ENCODE results near the gene EIF4G2. TPM values are rescaled to one million over a fixed set of nuclear protein-coding genes. Genes with fewer than 3 reads are reported as not detected.
A peak's percentile ranks its signal among the peaks of the same experiment; 100 is the strongest.

EIF4G2 gene
- total RNA-seq, 2 donors from 2014 or later: 1,073 to 1,080 TPM

GRCh38 chr11:10751581-10751940, 57.2 kb downstream of the EIF4G2 start:
- TF ChIP-seq, protein P1, sequence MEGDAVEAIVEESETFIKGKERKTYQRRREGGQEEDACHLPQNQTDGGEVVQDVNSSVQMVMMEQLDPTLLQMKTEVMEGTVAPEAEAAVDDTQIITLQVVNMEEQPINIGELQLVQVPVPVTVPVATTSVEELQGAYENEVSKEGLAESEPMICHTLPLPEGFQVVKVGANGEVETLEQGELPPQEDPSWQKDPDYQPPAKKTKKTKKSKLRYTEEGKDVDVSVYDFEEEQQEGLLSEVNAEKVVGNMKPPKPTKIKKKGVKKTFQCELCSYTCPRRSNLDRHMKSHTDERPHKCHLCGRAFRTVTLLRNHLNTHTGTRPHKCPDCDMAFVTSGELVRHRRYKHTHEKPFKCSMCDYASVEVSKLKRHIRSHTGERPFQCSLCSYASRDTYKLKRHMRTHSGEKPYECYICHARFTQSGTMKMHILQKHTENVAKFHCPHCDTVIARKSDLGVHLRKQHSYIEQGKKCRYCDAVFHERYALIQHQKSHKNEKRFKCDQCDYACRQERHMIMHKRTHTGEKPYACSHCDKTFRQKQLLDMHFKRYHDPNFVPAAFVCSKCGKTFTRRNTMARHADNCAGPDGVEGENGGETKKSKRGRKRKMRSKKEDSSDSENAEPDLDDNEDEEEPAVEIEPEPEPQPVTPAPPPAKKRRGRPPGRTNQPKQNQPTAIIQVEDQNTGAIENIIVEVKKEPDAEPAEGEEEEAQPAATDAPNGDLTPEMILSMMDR (IDR thresholded peaks at IDR 0.05): no peak
- Histone ChIP-seq H3K36me3 (peaks cover under 1% of the 10 kb centered on the region), H3K27ac (peak overlapping the region; percentile 91), H3K4me3 (peak overlapping the region; percentile 64), H3K4me1 (no peaks in the 10 kb centered on the region), H3K9me3 (no peaks in the 10 kb centered on the region), H3K9ac (ENCODE audit: low read depth in 2 of 2, low read length in 2 of 2) (peak overlapping the region; percentile 84 to 85), H3K27me3 (no peaks in the 10 kb centered on the region)
- intact Hi-C loops (cut with DNase I): no loop called here
- no peak for DNase-seq

GRCh38 chr11:10750838-10751580, 57.7 kb downstream of the EIF4G2 start, which contains the start of gene CTR9:
CTR9 (plus strand) TSS chr11:10751246; CDS start chr11:10751413, 167 bp downstream.
- Histone ChIP-seq H3K4me3 (peak within 1 kb of the TSS; percentile 64), H3K27ac (peak within 1 kb of the TSS; percentile 91), H3K27me3 (no peaks in the 10 kb centered on the region), H3K4me1 (no peaks in the 10 kb centered on the region), H3K9me3 (no peaks in the 10 kb centered on the region), H3K36me3 (no peaks in the 10 kb centered on the region), H3K9ac (ENCODE audit: low read depth in 2 of 2, low read length in 2 of 2) (peak within 1 kb of the TSS; percentile 84 to 85)
- intact Hi-C loops (cut with DNase I): no loop called here
- peak; percentile 96 for DNase-seq
- TF ChIP-seq, protein P1 (IDR thresholded peaks at IDR 0.05): no peak

DNA sequence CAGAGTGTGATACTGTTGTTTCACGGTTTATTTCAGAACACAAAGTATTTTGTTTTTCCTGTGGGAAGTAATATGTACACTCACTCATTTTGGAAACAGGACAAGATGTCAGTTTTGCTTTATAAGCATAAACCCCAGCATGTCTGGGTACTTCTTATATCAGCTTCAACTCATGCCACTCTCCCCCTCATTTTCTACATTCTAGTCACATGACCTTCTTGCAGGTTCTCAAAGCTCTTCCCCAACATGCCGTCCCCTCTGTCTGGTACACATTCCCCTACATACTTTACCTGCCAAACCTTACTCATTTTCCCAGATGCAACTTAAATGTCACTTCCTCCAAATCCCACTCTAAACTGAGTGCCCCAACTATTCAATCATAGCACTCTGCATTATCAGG, 59.2 kb downstream of the EIF4G2 start:
- Histone ChIP-seq H3K4me1 (no peaks in the 10 kb centered on the region), H3K27ac (no peak overlapping the region), H3K27me3 (no peaks in the 10 kb centered on the region), H3K9ac (ENCODE audit: low read depth in 2 of 2, low read length in 2 of 2) (no peak overlapping the region), H3K36me3 (no peaks in the 10 kb centered on the region), H3K9me3 (no peaks in the 10 kb centered on the region), H3K4me3 (no peak overlapping the region)
- intact Hi-C loops (cut with DNase I): no loop called here
- TF ChIP-seq, protein P1 (IDR thresholded peaks at IDR 0.05): no peak
- no peak for DNase-seq

DNA sequence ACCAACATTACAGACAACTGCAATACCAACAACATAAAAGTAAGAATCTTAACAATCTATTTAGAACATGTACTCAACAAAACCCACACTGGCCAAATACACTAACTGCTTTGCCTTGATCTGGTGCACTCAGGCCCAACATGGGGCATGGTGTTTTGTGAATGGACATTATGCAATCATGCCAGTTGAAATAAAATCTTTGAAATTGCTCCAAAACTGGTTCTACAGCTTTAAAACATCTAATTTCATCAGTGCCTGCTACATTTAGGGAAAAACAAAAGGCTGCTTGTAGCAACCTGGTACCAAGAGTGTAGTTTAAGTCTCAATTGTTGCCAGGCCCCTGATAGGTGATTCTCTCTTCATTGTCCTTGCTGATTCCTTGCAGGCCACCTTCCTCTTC, 61.0 kb downstream of the EIF4G2 start:
- no peak for DNase-seq
- no peaks in the 10 kb centered on the region for H3K27me3 ChIP-seq
- H3K9me3 ChIP-seq: no peaks in the 10 kb centered on the region
- intact Hi-C loops (cut with DNase I): no loop called here
- no peak overlapping the region for H3K4me3 ChIP-seq
- H3K27ac ChIP-seq: no peak overlapping the region
- H3K4me1 ChIP-seq: no peaks in the 10 kb centered on the region
- no peaks in the 10 kb centered on the region for H3K36me3 ChIP-seq
- TF ChIP-seq, protein P1 (IDR thresholded peaks at IDR 0.05): no peak
- no peak overlapping the region for H3K9ac ChIP-seq (ENCODE audit: low read depth in 2 of 2, low read length in 2 of 2)

Other genes starting within 250 kb of the EIF4G2 start
- 10 to 100 TPM; 10.3 to 29.3 TPM for gene LYVE1, start 240.3 kb downstream of the EIF4G2 start, total RNA-seq
- gene IRAG1, start 115.2 kb downstream of the EIF4G2 start, total RNA-seq: 10 to 100 TPM in 1 of 2 donors, 1 to 10 TPM in 1; 3.5 to 18.7 TPM
- 10 to 100 TPM; 33.9 to 37.4 TPM for gene CTR9, start 57.7 kb downstream of the EIF4G2 start, total RNA-seq
- 10 to 100 TPM; 37.1 to 38.6 TPM for gene ZBED5, start 49.1 kb upstream of the EIF4G2 start, total RNA-seq

Data from colonic mucosa (tissue), 4 donors.